SH-SY5Y (cell line): Measurements from ENCODE around the gene CCDC137.

Experiments used
- GATA2 ChIP-seq: IDR thresholded peaks from 2 replicates; pipeline ENCODE4 v1.6.1; 2011; ENCODE audit warnings: mild to moderate bottlenecking, low read depth, low read length
- GATA3 ChIP-seq: IDR thresholded peaks from 2 replicates; pipeline ENCODE4 v1.6.1; 2011; ENCODE audit warnings: low read depth, mild to moderate bottlenecking, low read length, moderate library complexity

CCDC137 gene, protein sequence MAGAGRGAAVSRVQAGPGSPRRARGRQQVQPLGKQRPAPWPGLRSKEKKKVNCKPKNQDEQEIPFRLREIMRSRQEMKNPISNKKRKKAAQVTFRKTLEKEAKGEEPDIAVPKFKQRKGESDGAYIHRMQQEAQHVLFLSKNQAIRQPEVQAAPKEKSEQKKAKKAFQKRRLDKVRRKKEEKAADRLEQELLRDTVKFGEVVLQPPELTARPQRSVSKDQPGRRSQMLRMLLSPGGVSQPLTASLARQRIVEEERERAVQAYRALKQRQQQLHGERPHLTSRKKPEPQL

GRCh38 chr17:81666342-81667191 lies at the start of gene CCDC137, which contains the start of gene OXLD1:
Gene CCDC137 (plus strand): TSS chr17:81666737. CDS start chr17:81666767, 30 bp downstream.
Gene OXLD1 (minus strand): TSS chr17:81666605. CDS start chr17:81666577, 28 bp downstream.
- no peak for TF ChIP-seq GATA3
- no peak for TF ChIP-seq GATA2

GRCh38 chr17:81616877-81617276 lies 49.7 kb upstream of the CCDC137 start:
- no peak for TF ChIP-seq GATA3
- TF ChIP-seq GATA2: no peak

DNA sequence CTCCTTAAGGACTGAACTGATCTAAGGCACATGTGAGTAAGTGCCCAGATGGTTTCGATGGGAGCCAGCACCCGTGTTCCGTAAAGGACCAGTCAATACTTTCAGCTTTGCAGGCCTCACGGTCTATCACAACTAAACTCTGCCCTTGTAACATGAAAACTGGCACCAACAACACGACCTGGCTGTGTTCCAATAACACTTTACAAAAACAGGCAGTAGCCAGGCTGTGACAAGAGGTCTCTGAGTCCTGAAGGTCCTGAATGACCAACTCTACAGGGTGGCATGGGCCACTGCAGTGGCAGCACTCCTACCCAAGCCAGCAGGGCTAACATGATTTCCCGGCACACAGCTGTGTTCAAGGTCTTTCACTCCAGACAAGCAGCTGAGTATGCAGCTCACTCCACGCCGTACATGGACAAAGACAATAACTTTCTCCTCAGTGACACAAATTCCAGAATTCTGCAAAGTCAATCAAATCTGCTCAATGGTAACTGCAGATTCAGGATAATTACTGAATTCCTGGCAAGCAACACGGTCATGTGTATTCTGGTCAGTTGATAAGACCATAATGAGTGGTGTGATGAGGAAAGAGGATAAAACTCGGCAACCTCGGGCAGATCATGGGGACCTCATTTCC lies 44.9 kb upstream of the CCDC137 start:
- TF ChIP-seq GATA2 (no peak), GATA3 (no peak)

DNA sequence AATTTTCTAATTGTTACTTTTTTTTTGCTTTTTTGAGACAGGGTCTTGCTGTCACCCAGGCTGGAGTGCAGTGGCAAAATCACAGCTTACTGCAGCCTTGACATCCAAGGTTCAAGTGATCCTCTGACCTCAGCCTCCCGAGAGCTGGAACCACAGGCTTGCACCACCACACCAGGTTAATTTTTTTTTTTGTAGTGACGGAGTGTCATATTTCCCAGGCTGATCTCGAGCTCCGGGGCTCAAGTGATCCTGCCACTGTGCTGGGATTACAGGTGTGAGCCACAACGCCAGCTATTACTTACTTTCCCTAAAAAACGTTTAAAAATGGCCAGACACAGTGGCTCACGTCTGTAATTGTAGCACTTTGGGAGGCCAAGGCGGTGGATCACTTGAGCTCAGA lies 36.3 kb upstream of the CCDC137 start:
- TF ChIP-seq GATA3: no peak
- TF ChIP-seq GATA2: no peak

DNA sequence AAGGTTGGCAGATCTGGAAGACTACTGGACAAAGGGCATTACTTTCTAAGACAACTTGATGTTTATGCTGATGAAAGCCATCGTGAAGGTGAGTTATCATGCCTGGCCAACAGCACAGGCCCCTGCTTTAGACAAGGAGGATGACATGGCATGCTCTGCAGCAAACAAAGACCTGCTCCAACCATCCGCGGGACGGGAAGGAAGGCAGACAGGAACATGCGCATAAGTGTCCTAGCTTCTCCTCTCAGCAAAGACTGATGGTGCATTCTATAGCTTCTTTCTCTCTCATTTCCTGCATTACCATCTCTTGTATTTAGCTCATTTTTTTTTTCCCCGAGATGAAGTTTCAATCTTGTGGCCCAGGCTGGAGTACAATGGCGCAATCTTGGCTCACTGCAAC lies 35.1 kb upstream of the CCDC137 start:
- no peak for TF ChIP-seq GATA3

GRCh38 chr17:81635431-81635830 lies 31.1 kb upstream of the CCDC137 start:
- TF ChIP-seq GATA3 (no peak), GATA2 (no peak)

GRCh38 chr17:81635973-81636504 lies 30.5 kb upstream of the CCDC137 start:
- TF ChIP-seq GATA3: no peak
- no peak for TF ChIP-seq GATA2

- TF ChIP-seq GATA3: no peak
- TF ChIP-seq GATA2: no peak
Observed at GRCh38 chr17:81636505-81637288, 29.8 kb upstream of the CCDC137 start, which contains the start of the genes NPLOC4 and TSPAN10. Gene NPLOC4 (minus strand): TSS chr17:81637112. CDS start chr17:81636930, 182 bp downstream. Gene TSPAN10 (plus strand): TSS chr17:81637196. CDS start chr17:81642413, 5,217 bp downstream.

GRCh38 chr17:81638683-81639082 lies 27.9 kb upstream of the CCDC137 start:
- TF ChIP-seq GATA3: no peak
- TF ChIP-seq GATA2: no peak

DNA sequence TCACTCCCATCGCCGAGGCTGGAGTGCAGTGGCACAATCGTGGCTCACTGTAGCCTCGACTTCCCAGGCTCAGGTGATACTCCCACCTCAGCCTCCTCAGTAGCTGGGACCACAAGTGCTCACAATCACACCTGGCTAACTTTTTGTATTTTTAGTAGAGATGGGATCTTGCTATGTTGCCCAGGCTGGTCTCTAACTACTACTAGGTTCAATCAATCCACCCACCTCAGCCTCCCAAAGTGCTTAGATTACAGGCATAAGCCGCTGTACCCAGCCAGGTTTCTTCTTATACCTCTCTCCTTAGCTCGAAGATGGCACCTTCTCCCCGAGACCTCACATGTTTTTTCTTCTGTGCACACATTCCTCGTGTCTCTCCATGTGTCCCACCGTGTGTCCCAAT lies 26.5 kb upstream of the CCDC137 start:
- TF ChIP-seq GATA3: no peak
- TF ChIP-seq GATA2: no peak

DNA sequence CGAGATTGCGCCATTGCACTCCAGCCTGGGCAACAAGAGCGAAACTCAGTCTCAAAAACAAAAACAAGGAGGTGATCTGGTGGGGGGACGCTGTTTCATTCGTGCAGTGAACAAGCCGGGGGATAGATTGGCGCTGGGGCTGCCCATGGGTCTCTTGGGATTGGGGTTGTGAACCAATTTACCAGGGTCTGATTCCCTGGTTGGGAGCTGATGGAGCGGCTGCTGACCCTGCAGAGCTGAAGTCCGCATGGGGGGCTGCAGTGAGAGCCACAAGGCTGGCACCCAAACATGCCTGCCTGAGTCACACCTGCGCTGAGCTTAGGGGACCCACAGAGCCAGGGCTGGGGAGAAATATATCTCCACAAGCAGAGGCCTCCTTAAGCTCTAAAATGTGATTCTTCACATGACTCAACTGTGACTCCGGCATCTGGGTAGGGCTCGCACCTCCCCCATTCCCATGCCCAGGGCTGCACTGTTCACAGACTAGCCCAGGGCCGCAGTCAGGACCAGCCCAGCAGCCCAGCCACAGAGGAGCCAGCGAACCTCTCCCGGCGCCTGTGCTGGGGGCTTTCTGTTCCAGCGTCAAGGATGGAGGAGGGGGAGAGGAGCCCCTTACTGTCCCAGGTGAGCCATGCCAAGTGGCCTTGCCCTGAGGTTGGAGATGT lies 24.6 kb upstream of the CCDC137 start:
- TF ChIP-seq GATA3 (no peak), GATA2 (no peak)

- TF ChIP-seq GATA3: no peak
- no peak for TF ChIP-seq GATA2
Observed at GRCh38 chr17:81644496-81644895, 22.0 kb upstream of the CCDC137 start.

DNA sequence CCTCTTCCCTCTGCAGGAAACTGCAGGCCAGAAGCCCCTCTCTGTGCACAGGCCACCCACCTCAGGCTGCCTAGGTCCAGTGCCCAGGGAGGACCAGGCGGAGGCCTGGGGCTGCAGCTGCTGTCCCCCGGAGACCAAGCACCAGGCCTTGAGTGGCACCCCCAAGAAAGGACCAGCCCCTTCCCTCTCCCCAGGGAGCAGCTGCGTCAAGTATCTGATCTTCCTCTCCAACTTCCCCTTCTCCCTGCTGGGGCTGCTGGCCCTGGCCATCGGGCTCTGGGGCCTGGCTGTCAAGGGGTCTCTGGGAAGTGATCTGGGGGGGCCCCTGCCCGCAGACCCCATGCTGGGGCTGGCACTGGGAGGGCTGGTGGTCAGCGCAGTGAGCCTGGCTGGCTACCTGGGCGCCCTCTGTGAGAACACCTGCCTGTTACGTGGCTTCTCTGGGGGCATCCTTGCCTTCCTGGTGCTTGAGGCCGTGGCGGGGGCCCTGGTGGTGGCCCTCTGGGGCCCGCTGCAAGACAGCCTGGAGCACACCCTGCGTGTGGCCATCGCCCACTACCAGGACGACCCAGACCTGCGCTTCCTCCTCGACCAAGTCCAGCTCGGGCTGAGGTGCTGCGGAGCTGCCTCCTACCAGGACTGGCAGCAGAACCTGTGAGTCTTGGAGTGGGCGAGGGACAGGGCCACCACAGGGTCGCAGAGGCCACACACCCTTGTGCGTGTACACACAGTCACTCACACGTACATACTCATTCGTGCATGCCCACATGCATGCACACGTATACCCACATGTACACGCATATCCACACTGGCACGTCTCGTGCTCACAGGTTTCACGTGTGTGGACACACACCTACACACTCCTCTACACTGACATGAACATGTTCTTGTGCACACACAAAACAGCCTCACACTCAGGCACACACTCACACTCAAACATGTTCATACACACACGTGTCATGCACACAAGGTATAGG lies 21.3 kb upstream of the CCDC137 start:
- TF ChIP-seq GATA3 (no peak), GATA2 (no peak)
